Activated naive CD4-positive, alpha-beta T cell treated with anti-CD3 and anti-CD28 coated beads for 36 hours (primary cell): ENCODE data around the gene NUPR1. TPM values are rescaled to one million over a fixed set of nuclear protein-coding genes. Genes with fewer than 3 reads are reported as not detected.

Experiments
- CTCF ChIA-PET: fragments of 350-600 bp; sonication (Branson Sonifier 250); formaldehyde crosslinking; loops from one replicate; lab custom pipeline; 2021; ENCODE audit warnings: antibody characterized with exemption; lab: Charles Lee
- DNase-seq: peaks from one replicate; pipeline ENCODE4 v3.0.0-alpha.2; 2020
- H3K27ac Mint-ChIP-seq: one replicate; pipeline ENCODE4 v1.8.0; 2021; ENCODE audit warnings: mild to moderate bottlenecking, mixed read lengths
- H3K27me3 Mint-ChIP-seq: one replicate; pipeline ENCODE4 v1.8.0; 2021; ENCODE audit warnings: low read depth, mixed read lengths
- H3K36me3 Mint-ChIP-seq: one replicate; pipeline ENCODE4 v1.8.0; 2021; ENCODE audit warnings: low read depth, mixed read lengths
- H3K4me1 Mint-ChIP-seq: one replicate; pipeline ENCODE4 v1.8.0; 2021; ENCODE audit warnings: low read depth, mixed read lengths
- H3K4me3 Mint-ChIP-seq: one replicate; pipeline ENCODE4 v1.8.0; 2021; ENCODE audit warnings: mild to moderate bottlenecking, moderate library complexity, mixed read lengths
- H3K9me3 Mint-ChIP-seq: one replicate; pipeline ENCODE4 v1.8.0; 2021; ENCODE audit warnings: mixed read lengths
- intact Hi-C: fragments of 100-400 bp; cut with micrococcal nuclease; formaldehyde crosslinking; loops from one replicate; pipeline ENCODE4 v1.15.1; 2023
- total RNA-seq, 2 experiments: library from RNA; stranded (reverse); gene quantifications; one replicate each; pipeline ENCODE4 v1.2.3, GENCODE V29; 2021

The NUPR1 gene, protein sequence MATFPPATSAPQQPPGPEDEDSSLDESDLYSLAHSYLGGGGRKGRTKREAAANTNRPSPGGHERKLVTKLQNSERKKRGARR
- not detected for total RNA-seq

DNA sequence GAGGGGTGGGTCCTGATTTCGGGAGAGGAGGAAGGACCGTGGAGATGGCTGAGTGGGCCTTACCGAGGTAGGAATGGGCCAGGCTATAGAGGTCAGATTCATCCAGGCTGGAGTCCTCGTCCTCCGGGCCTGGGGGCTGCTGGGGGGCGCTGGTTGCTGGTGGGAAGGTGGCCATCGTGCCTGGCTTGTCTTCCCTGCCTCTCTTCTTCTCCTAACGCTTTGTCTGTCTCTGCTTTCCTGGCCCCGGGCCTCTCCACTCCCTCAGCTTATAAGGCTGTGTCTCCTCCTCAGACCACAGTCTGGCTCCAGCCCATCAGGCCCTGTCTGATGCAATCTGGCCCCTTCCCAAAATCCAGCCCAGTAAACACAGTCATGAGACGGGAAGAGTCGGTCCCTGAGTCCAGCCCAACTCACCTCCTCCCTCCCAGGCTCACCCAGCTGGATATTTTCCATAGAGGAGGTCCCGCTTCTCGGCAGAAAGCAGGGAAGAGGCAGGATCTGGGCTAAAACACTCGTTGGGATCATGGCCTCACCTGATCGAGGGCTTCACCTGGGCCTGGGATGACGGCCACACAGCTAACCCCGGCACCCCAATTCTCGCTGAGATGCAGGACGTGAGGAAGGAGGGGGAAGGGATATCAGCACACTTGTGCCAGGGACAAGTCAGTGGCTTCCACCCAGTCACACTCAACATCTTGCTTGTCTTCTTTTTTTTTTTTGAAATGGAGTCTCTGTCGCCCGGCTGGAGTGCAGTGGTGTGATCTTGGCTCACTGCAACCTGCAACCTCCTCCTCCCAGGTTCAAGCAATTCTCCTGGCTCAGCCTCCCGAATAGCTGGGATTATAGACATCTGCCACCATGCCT lies at the start of gene NUPR1:
NUPR1 (minus strand) TSS at position 242 of the 864 bp plus-strand sequence; CDS start at position 175, 67 bp downstream.
- intact Hi-C loops: loop anchor here (5.0 kb wide), 1 partner anchor 42 kb away; no protein-coding TSS in a partner anchor
- CTCF ChIA-PET: interaction anchor here (0.7 kb wide), 1 partner anchor 10 kb away, joined by 3 read pairs; no protein-coding TSS in a partner anchor
- no peak within 1 kb of the TSS for H3K4me3 Mint-ChIP-seq
- H3K36me3 Mint-ChIP-seq: no peaks in the 10 kb centered on the region
- H3K27ac Mint-ChIP-seq: no peak within 1 kb of the TSS
- H3K9me3 Mint-ChIP-seq: no peaks in the 10 kb centered on the region
- no peaks in the 10 kb centered on the region for H3K27me3 Mint-ChIP-seq
- H3K4me1 Mint-ChIP-seq: peaks cover 30% of the 10 kb centered on the region
- no peak for DNase-seq

DNA sequence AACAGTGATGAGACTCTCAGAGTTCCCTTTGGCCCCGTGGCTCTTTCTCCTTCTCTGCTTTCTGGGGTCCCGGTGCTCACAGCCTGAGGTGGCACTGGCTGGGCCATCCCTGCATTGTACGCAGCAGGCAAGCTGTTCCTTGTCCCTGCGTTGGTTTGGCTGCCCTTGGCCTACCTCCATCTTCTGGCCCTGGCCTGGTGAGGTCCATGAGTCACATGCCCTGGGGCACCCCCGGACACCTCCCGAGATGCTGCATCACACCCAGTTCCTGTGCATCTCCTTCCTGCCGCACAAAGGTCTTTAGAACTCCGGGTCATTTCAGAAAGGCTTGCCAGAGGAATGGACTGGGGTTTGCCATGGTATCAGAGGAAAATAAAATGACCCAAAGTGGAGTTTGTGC lies 48.6 kb upstream of the NUPR1 start:
- H3K4me3 Mint-ChIP-seq: no peak overlapping the region
- no peaks in the 10 kb centered on the region for H3K4me1 Mint-ChIP-seq
- H3K9me3 Mint-ChIP-seq: no peaks in the 10 kb centered on the region
- H3K27me3 Mint-ChIP-seq: no peaks in the 10 kb centered on the region
- intact Hi-C loops: no loop called here
- H3K36me3 Mint-ChIP-seq: peaks cover 12% of the 10 kb centered on the region
- CTCF ChIA-PET: no interaction called here
- H3K27ac Mint-ChIP-seq: no peak overlapping the region
- no peak for DNase-seq

DNA sequence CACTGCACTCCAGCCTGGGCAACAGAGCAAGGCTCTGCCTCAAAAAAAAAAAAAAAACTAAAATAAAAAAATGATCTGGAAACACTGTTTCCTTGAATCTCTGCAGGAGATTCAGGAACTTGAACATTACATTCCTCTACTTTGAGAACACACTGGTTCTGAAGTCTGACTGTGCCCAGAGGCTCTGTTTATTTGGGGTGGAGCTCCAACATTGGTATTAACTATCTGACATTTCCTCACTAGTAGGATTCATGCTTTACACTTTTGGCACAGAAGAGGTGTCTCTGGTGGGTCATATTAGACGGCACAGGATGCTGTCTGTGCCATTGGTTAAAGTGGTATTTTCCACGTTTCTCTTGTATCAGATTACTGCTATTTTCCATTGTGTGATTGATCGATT lies 47.7 kb upstream of the NUPR1 start:
- H3K9me3 Mint-ChIP-seq: no peaks in the 10 kb centered on the region
- no peak overlapping the region for H3K4me3 Mint-ChIP-seq
- intact Hi-C loops: no loop called here
- DNase-seq: no peak
- no peaks in the 10 kb centered on the region for H3K4me1 Mint-ChIP-seq
- H3K27me3 Mint-ChIP-seq: no peaks in the 10 kb centered on the region
- CTCF ChIA-PET: no interaction called here
- peaks cover 19% of the 10 kb centered on the region for H3K36me3 Mint-ChIP-seq
- H3K27ac Mint-ChIP-seq: no peak overlapping the region

DNA sequence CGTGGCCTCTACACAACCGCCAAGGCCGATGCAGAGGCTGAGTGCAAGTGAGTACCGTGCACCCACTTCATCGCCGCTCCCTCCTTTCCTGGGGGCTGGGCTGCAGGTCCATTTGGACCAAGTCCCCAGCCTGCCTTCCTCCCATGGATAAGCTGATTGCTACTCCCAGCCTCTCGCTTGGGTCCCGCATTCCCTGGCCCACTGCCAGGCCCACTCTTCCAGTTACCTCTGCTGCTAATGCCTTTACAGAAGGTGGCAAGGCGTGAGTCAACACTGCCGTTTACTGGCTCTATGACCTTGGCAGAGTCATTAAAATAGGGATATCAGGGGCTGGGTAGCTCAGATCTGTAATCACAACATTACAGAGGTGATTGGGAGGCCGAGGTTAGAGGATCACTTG lies 46.9 kb upstream of the NUPR1 start:
- Mint-ChIP-seq H3K27me3 (no peaks in the 10 kb centered on the region), H3K4me1 (no peaks in the 10 kb centered on the region), H3K9me3 (no peaks in the 10 kb centered on the region), H3K27ac (no peak overlapping the region), H3K36me3 (peaks cover 17% of the 10 kb centered on the region), H3K4me3 (no peak overlapping the region)
- intact Hi-C loops: no loop called here
- CTCF ChIA-PET: no interaction called here
- no peak for DNase-seq

DNA sequence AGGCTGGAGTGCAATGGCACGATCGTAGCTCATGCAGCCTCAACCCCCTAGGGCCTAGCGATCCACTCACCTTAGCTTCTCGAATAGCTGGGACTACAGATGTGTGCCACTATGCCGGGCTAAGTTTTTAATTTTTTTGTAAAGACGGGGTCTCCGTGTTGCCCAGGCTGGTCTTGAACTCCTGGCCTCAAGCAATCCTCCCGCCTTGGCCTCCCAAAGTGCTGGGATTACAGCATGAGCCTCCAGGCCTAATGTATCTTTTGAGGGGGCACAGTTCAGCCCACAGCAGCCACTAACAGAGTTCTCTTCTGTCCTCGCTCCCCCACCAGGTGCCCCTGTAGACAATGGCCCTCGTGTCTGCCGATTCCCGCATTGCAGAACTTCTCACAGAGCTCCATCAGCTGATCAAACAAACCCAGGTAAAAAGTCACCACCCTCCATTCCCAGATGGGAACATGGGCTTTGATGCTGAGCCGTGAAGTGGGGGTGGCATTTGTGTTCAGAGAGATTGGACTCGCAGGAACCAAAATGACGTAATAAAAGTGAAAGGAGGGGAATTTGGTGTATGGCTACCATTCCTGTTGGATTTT lies 42.0 kb upstream of the NUPR1 start:
- Mint-ChIP-seq H3K36me3 (peaks cover 13% of the 10 kb centered on the region), H3K9me3 (no peaks in the 10 kb centered on the region), H3K4me3 (no peak overlapping the region), H3K27ac (no peak overlapping the region), H3K4me1 (no peaks in the 10 kb centered on the region), H3K27me3 (no peaks in the 10 kb centered on the region)
- intact Hi-C loops: no loop called here
- CTCF ChIA-PET: interaction anchor here (0.7 kb wide), 1 partner anchor 1471 kb away, joined by 3 read pairs; no protein-coding TSS in a partner anchor
- no peak for DNase-seq

DNA sequence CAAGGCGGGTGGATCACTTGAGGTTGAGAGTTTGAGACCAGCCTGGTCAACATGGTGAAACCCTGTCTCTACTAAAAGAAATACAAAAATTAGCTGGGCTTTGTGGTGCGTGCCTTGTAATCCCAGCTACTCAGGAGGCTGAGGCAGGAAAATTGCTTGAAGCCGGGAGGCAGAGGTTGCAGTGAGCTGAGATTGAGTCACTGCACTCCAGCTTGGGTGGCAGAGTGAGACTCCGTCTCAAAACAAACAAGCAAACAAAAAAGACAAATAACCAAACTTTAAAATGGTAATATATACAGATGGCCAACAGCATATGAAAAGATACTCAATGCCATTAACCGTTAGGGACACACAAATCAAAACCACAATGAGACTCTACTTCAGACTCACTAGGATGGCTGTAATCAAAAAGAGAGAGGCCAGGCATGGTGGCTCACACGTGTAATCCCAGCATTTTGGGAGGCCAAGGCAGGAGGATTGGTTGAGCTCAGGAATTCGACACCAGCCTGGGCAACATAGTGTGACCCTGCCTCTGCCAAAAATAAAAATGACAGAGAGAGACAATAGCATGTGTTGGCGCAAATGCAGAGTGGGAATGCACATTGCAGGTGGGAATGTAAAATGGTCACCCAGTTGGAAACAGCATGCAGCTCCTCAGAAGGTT lies 36.8 kb upstream of the NUPR1 start:
- CTCF ChIA-PET: interaction anchor here (0.5 to 0.6 kb wide), 2 partner anchors 45 to 47 kb away, joined by 3 to 4 read pairs; no protein-coding TSS in a partner anchor

DNA sequence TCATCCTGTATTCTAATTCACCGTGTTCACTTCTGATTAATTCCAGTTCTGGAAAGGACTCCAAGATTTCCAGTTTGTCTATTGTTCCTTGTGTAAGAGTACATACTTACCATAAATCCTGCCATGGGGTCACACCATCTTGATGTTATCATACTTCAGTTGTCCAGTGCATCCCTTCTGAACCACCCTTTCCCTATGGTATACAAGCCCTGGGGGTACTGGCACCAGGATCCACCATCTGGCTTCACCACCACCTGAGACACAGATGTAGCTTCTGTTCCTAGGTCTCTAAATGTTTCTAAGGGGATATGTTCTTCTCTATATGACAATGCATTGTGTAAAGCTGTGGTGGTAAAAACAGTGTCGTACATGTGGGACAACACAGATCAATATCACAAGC lies 36.2 kb upstream of the NUPR1 start:
- Mint-ChIP-seq H3K9me3 (no peaks in the 10 kb centered on the region), H3K4me1 (peaks cover 5% of the 10 kb centered on the region), H3K27me3 (no peaks in the 10 kb centered on the region), H3K4me3 (no peak overlapping the region), H3K27ac (no peak overlapping the region), H3K36me3 (peaks cover 1% of the 10 kb centered on the region)
- CTCF ChIA-PET: interaction anchor here (0.5 to 0.6 kb wide), 2 partner anchors 46 kb away, joined by 3 to 4 read pairs; no protein-coding TSS in a partner anchor
- intact Hi-C loops: no loop called here
- DNase-seq: no peak

More for the DNA sequence above, 36.8 kb upstream of the NUPR1 start:
- H3K4me1 Mint-ChIP-seq: peaks cover 5% of the 10 kb centered on the region
- H3K4me3 Mint-ChIP-seq: no peak overlapping the region
- intact Hi-C loops: no loop called here
- H3K36me3 Mint-ChIP-seq: peaks cover 1% of the 10 kb centered on the region
- DNase-seq: no peak
- no peaks in the 10 kb centered on the region for H3K9me3 Mint-ChIP-seq
- no peak overlapping the region for H3K27ac Mint-ChIP-seq
- no peaks in the 10 kb centered on the region for H3K27me3 Mint-ChIP-seq

DNA sequence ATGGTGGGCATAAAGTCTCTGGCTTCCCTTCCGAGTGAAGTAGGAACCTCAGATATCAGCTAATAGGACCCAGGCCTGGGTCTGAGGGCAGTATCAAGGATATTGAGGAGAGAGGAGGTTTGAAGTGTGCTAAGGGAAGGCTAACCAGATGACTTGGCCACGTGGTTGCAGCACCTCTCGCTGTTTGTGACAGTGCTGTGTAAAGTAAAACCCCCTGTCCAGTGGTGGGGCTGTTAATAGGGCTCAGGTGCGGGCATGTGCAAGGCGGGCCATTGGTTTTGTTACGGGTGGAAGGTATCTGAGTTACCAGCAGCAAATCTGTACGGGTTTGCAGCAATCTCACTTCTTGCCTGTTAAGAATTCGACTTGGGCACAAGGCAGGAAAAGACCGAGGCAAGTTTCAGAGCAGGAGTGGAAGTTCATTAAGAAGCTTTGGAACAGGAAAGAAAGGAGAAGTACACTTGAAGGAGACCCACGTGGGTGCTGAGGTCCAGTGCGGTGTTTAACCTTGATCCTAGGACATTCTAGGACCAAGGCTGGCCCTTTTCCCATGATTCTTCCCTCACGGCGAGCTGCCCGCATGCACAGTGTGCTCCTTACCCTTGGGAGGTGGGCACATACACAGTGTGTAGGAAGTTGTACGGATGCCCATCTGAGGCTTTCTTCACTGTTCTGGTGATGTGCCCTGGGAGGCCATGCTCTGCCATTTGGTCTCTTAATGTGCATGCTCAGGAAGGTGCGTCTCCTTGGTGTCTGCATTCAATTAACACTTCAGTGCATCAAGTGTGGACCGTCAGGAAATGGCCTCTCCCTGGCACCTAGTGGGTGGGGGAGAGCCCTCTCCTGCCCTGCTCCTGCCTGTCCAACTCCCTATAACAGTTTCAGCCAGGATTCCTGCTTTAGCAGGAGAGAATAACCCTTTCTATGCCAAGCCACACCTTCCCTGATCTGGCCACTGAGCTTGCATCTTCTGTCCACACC lies 35.3 kb upstream of the NUPR1 start:
- no peak overlapping the region for H3K27ac Mint-ChIP-seq
- CTCF ChIA-PET: no interaction called here
- intact Hi-C loops: no loop called here

DNA sequence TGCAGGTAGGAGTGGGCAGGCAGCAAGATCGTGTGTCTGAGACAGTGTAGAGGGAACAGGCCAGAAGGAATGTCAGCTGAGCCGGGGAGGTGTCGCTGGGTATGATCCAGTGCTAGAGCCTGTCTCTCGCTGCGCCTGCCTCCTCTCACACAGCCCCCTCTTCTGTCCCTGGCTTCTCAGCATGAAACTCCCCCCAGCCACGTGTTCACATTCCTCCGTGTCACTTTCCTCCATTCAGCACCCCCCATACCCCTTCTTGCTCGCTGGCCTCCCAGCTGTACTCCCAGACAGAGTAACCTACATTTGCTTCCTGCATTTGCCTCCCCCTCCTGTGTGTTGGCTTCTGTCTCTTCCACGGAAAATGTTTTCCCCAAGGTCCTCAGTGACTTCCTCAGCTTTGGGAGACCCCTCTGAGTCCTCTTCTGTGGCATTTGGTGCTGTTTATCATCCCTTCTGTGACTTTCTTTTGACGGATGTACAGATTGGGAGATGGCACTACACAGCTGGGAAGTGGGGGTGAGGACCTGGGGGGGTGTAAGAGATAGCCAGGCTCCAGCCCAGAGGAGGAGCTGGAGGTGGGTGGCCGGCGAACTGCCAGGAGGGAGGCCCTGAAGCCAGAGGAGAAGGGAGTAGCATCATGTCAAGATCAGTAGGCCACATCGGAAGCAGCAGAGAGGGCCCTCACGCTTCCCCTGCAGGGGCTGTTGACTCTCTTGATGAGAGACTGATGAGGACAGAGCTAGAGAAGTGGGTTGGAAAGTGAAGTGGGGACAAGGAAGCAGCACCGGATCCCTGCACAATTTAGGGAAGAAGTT lies 34.1 kb upstream of the NUPR1 start:
- Mint-ChIP-seq H3K4me1 (peaks cover 8% of the 10 kb centered on the region), H3K27me3 (no peaks in the 10 kb centered on the region), H3K4me3 (no peak overlapping the region), H3K27ac (no peak overlapping the region), H3K9me3 (no peaks in the 10 kb centered on the region), H3K36me3 (peaks cover 1% of the 10 kb centered on the region)
- intact Hi-C loops: no loop called here
- DNase-seq: no peak
- CTCF ChIA-PET: no interaction called here

More for the DNA sequence above, 35.3 kb upstream of the NUPR1 start:
- Mint-ChIP-seq H3K36me3 (peaks cover 1% of the 10 kb centered on the region), H3K9me3 (no peaks in the 10 kb centered on the region), H3K4me1 (peaks cover 8% of the 10 kb centered on the region), H3K27me3 (no peaks in the 10 kb centered on the region), H3K4me3 (no peak overlapping the region)
- no peak for DNase-seq

DNA sequence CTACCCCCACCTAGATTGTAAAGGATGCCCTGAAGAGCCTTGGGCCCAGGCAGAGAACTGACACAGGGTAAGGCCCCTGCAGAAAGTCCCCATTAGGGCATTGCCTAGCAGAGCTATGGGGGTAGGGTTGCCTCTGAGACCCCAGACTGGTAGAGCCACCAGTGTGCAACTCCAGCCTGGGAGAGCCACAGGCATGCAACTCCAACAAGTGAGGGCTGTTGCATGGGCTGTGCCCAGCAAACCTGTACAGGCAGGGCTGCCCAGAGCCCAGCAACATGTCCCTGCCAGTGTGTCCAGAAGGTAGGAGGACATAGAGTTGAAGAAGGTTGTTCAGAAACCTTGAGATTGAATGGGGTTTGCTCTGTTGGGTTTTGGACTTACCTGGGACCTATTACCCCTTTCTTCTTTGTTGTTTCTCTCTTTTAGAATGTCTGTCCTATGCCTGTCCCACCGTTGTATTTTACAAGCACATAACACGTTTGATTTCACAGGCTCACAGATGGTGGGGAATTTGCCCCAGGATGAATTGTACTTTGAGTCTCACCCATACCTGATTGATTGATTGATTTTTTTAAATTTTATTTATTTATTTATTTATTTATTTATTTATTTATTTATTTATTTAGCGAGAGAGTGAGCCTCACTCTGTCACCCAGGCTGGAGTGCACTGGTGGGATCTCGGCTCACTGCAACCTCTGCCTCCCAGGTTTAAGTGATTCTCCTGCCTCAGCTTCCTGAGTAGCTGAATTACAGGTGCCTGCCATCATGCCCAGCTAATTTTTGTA lies 31.4 kb upstream of the NUPR1 start:
- peaks cover 17% of the 10 kb centered on the region for H3K36me3 Mint-ChIP-seq
- CTCF ChIA-PET: no interaction called here
- intact Hi-C loops: no loop called here
- H3K4me1 Mint-ChIP-seq: peaks cover 13% of the 10 kb centered on the region
- no peak overlapping the region for H3K4me3 Mint-ChIP-seq
- no peak for DNase-seq
- H3K9me3 Mint-ChIP-seq: peaks cover 8% of the 10 kb centered on the region
- no peak overlapping the region for H3K27ac Mint-ChIP-seq
- no peaks in the 10 kb centered on the region for H3K27me3 Mint-ChIP-seq
